Forelimb muscle (tissue), 1 donor: ENCODE data around the gene STRN4. TPM values are rescaled to one million over a fixed set of nuclear protein-coding genes. Genes with fewer than 3 reads are reported as not detected.

Source experiments
- polyA plus RNA-seq: library from polyadenylated mRNA; unstranded; fragments of 120-200 nt; gene quantifications from one replicate; pipeline ENCODE4 v1.2.1, GENCODE V29; 2013; ENCODE audit not compliant: insufficient read length

The STRN4 gene
- polyA plus RNA-seq, 1 donor, result 46.7 TPM

Other genes starting within 250 kb of the STRN4 start
- gene CALM3, start 145.1 kb downstream of the STRN4 start, polyA plus RNA-seq, result 185 TPM
- gene PTGIR, start 121.4 kb downstream of the STRN4 start, polyA plus RNA-seq, result 3.5 TPM
- 0.97 TPM for gene GNG8, start 110.2 kb downstream of the STRN4 start, polyA plus RNA-seq
- 15.2 TPM for gene DACT3, start 85.3 kb downstream of the STRN4 start, polyA plus RNA-seq
- 20.7 TPM for gene PRKD2, start 29.3 kb downstream of the STRN4 start, polyA plus RNA-seq
- gene FKRP, start 393 bp downstream of the STRN4 start, polyA plus RNA-seq, result 19.0 TPM
- gene SLC1A5, start 42.1 kb upstream of the STRN4 start, polyA plus RNA-seq, result 20.6 TPM
- gene AP2S1, start 104.4 kb upstream of the STRN4 start, polyA plus RNA-seq, result 53.2 TPM
- 36.5 TPM for gene ARHGAP35, start 114.5 kb upstream of the STRN4 start, polyA plus RNA-seq